HFFc6 (cell line): ENCODE results near the gene DNAH17. TPM values are rescaled to one million over a fixed set of nuclear protein-coding genes. Genes with fewer than 3 reads are reported as not detected.

Experiments
- DNase-seq: peaks from one replicate; pipeline ENCODE4 v3.0.0-alpha.2; 2018
- H3K27ac Mint-ChIP-seq: 2 replicates; pipeline ENCODE4 v1.8.0; 2020; ENCODE audit warnings: mild to moderate bottlenecking, mixed read lengths
- H3K27me3 Mint-ChIP-seq: 2 replicates; pipeline ENCODE4 v1.8.0; 2021; ENCODE audit warnings: mild to moderate bottlenecking, moderate library complexity, mixed read lengths; ENCODE audit not compliant: insufficient read depth
- H3K36me3 Mint-ChIP-seq: 2 replicates; pipeline ENCODE4 v1.8.0; 2021; ENCODE audit warnings: low read depth, mixed read lengths
- H3K4me1 Mint-ChIP-seq: 2 replicates; pipeline ENCODE4 v1.8.0; 2020; ENCODE audit warnings: low read depth, mixed read lengths
- H3K4me3 Mint-ChIP-seq: 2 replicates; pipeline ENCODE4 v1.8.0; 2020; ENCODE audit warnings: mild to moderate bottlenecking, moderate library complexity, mixed read lengths
- H3K9me3 Mint-ChIP-seq: 2 replicates; pipeline ENCODE4 v1.8.0; 2020; ENCODE audit warnings: mild to moderate bottlenecking, mixed read lengths
- CTCF ChIP-seq: fragments of 200-600 bp; sonication (generic); IDR thresholded peaks from 2 replicates; pipeline ENCODE4 v1.5.0; 2021; ENCODE audit warnings: antibody characterized with exemption, mild to moderate bottlenecking
- total RNA-seq, 6 experiments: library from RNA; stranded (reverse); fragmentation: NEBNext Ultra II Directional; extraction: Animal tissue kit (Norgen Biotek cat#: 25700); gene quantifications; 2 replicates in 1 of 6; 3 replicates in 5 of 6; pipeline ENCODE4 v1.2.3, GENCODE V29; 2021

Gene DNAH17
- total RNA-seq, 6 experiments from 2014 or later = not detected

GRCh38 chr17:78433013-78433727, 144.0 kb downstream of the DNAH17 start:
- Mint-ChIP-seq H3K36me3 (peaks cover 9% of the 10 kb centered on the region), H3K4me3 (no peak overlapping the region), H3K27ac (no peak overlapping the region), H3K9me3 (no peaks in the 10 kb centered on the region), H3K27me3 (peaks cover 17% of the 10 kb centered on the region), H3K4me1 (no peaks in the 10 kb centered on the region; the same call in 1 of the 2 replicates)
- no peak for DNase-seq
- no peak for TF ChIP-seq CTCF

GRCh38 chr17:78432226-78433012, 144.8 kb downstream of the DNAH17 start:
- no peaks in the 10 kb centered on the region; the same call in 1 of the 2 replicates for H3K4me1 Mint-ChIP-seq
- DNase-seq = no peak
- TF ChIP-seq CTCF = no peak
- no peak overlapping the region for H3K4me3 Mint-ChIP-seq
- H3K9me3 Mint-ChIP-seq = no peaks in the 10 kb centered on the region
- H3K27me3 Mint-ChIP-seq = peaks cover 14% of the 10 kb centered on the region
- peaks cover 9% of the 10 kb centered on the region for H3K36me3 Mint-ChIP-seq
- no peak overlapping the region for H3K27ac Mint-ChIP-seq

GRCh38 chr17:78431692-78431958, 145.6 kb downstream of the DNAH17 start:
- Mint-ChIP-seq H3K9me3 (no peaks in the 10 kb centered on the region), H3K4me3 (no peak overlapping the region), H3K27ac (no peak overlapping the region), H3K27me3 (peaks cover 10% of the 10 kb centered on the region), H3K36me3 (peaks cover 9% of the 10 kb centered on the region), H3K4me1 (no peaks in the 10 kb centered on the region; the same call in 1 of the 2 replicates)
- no peak for TF ChIP-seq CTCF
- DNase-seq = no peak

GRCh38 chr17:78430892-78431691, 146.1 kb downstream of the DNAH17 start:
- no peak for DNase-seq
- no peak for TF ChIP-seq CTCF
- Mint-ChIP-seq H3K4me3 (no peak overlapping the region), H3K36me3 (peaks cover 9% of the 10 kb centered on the region), H3K27me3 (peaks cover 7% of the 10 kb centered on the region), H3K9me3 (no peaks in the 10 kb centered on the region), H3K27ac (no peak overlapping the region), H3K4me1 (no peaks in the 10 kb centered on the region; the same call in 1 of the 2 replicates)

GRCh38 chr17:78429618-78429995, 147.6 kb downstream of the DNAH17 start:
- Mint-ChIP-seq H3K27me3 (peaks cover 5% of the 10 kb centered on the region), H3K4me1 (no peaks in the 10 kb centered on the region; the same call in 1 of the 2 replicates), H3K4me3 (no peak overlapping the region), H3K36me3 (peaks cover 9% of the 10 kb centered on the region), H3K9me3 (no peaks in the 10 kb centered on the region), H3K27ac (no peak overlapping the region)
- TF ChIP-seq CTCF = no peak
- DNase-seq = no peak
